Transverse colon (tissue), 4 donors: ENCODE measurements around the gene GRAMD1B. TPM values are rescaled to one million over a fixed set of nuclear protein-coding genes. Genes with fewer than 3 reads are reported as not detected.

Experiments
- DNase-seq: peaks from one replicate; pipeline ENCODE4 v3.0.0-alpha.2; 2019
- H3K27ac ChIP-seq, 4 donors: fragments of 200-600 bp; sonication (generic); 2 replicates each; pipeline ENCODE4 v1.5.1; 2016 to 2018; ENCODE audit warnings: inconsistent platforms in 4 of 4
- H3K27me3 ChIP-seq: fragments of 200-600 bp; sonication (generic); 2 replicates; pipeline ENCODE4 v1.5.1; 2017; ENCODE audit warnings: inconsistent platforms
- H3K36me3 ChIP-seq, 4 donors: fragments of 200-600 bp; sonication (generic); 2 replicates each; pipeline ENCODE4 v1.5.1; 2017 to 2019; ENCODE audit warnings: inconsistent platforms in 4 of 4
- H3K4me1 ChIP-seq, 4 donors: fragments of 200-600 bp; sonication (generic); 2 replicates each; pipeline ENCODE4 v1.5.1; 2017 to 2020; ENCODE audit warnings: inconsistent platforms in 4 of 4
- H3K4me3 ChIP-seq, 4 donors: fragments of 200-600 bp; sonication (generic); 1 replicate in 1 of 4; 2 replicates in 3 of 4; pipeline versions ENCODE4 v1.5.1 to v1.6.1; 2017 to 2019; ENCODE audit warnings: inconsistent platforms in 4 of 4
- H3K9me3 ChIP-seq, 2 donors: fragments of 200-600 bp; sonication (generic); 2 replicates each; pipeline ENCODE4 v1.5.1; 2017 to 2019; ENCODE audit warnings: inconsistent platforms in 2 of 2
- EP300 ChIP-seq: sonication (generic); formaldehyde crosslinking; IDR thresholded peaks from one replicate; pipeline ENCODE4 v1.6.1; 2017; ENCODE audit warnings: antibody characterized with exemption, low read depth
- POLR2A ChIP-seq: fragments of 450-650 bp; IDR thresholded peaks from one replicate; pipeline ENCODE4 v1.6.1; 2016; ENCODE audit warnings: antibody characterized with exemption, mild to moderate bottlenecking, moderate library complexity
- POLR2AphosphoS5 ChIP-seq, 3 donors: sonication (generic); formaldehyde crosslinking; IDR thresholded peaks; one replicate each; pipeline ENCODE4 v1.6.1; 2016; ENCODE audit warnings: antibody characterized with exemption in 3 of 3
- WGBS, 2 donors: methylation state at CpG; one replicate each; pipeline ENCODE4 v1.1.5; 2018; ENCODE audit warnings: low coverage in 1 of 2; 5-methylcytosine and 5-hydroxymethylcytosine counted together
- in situ Hi-C, 4 donors: fragments of 200-750 bp; cut with MboI; loops; one replicate each; pipeline versions ENCODE4 v1.15.0 to v1.15.1; 2017; ENCODE audit warnings: low sequenced_read_pairs in 3 of 4, low pct_ligation_motif_present in 1 of 4, low pct_unique_long_range_greater_than_20kb in 1 of 4
- intact Hi-C: fragments of 100-400 bp; cut with DNase I; formaldehyde crosslinking; loops from one replicate; pipeline ENCODE4 v1.15.1; 2023; ENCODE audit warnings: low total_unique reads
- small RNA-seq, 4 donors: library from RNA; depleted of rRNA; stranded (forward); fragments of <200 nt; gene quantifications; one replicate each; pipeline ENCODE3, GENCODE V24; 2016
- total RNA-seq, 4 donors: library from RNA; depleted of rRNA; stranded (reverse); fragments of >200 nt; gene quantifications; one replicate each; pipeline ENCODE4 v1.1.0, GENCODE V29; 2016
- TF ChIP-seq, protein P1 (sequence below), 5 experiments: fragments of 200-600 bp in 3 of 5; fragments of 450-650 bp in 2 of 5; sonication (generic) in 3 of 5; IDR thresholded peaks; 1 replicate in 2 of 5; 2 replicates in 3 of 5; pipeline ENCODE4 v1.5.1; 2016 to 2017; ENCODE audit warnings: antibody characterized with exemption in 5 of 5, inconsistent platforms in 3 of 5, mild to moderate bottlenecking in 2 of 5, moderate library complexity in 1 of 5

Gene GRAMD1B
- total RNA-seq, 4 donors from 2014 or later: 4.3 to 58.4 (median 9.9) TPM

DNA sequence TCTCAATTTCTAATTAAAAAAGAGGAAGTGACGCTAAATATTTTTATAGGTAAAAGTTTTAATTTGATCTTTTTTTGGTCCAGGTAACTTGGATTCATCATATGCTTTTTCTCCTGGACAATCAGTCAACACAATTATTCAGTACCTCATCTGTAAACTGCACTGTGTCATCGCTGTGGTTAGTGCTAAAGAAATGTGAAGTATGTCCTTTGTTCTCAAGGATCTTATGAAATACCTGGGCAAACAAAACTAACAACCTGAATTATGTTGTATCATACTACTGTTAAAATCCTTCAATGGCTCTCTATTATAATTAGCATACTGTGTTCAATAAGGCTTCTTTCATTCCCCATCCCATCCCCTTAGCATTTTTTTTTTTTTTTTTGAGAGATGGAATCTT lies 244.2 kb downstream of the GRAMD1B start:
- in situ Hi-C loops (no loop called here), intact Hi-C loops (no loop called here)
- no peak overlapping the region for H3K4me3 ChIP-seq
- no peak for DNase-seq
- no peak for TF ChIP-seq POLR2AphosphoS5 (IDR thresholded peaks at IDR 0.05)
- TF ChIP-seq POLR2A: no peak
- TF ChIP-seq EP300: no peak
- TF ChIP-seq, protein P1, sequence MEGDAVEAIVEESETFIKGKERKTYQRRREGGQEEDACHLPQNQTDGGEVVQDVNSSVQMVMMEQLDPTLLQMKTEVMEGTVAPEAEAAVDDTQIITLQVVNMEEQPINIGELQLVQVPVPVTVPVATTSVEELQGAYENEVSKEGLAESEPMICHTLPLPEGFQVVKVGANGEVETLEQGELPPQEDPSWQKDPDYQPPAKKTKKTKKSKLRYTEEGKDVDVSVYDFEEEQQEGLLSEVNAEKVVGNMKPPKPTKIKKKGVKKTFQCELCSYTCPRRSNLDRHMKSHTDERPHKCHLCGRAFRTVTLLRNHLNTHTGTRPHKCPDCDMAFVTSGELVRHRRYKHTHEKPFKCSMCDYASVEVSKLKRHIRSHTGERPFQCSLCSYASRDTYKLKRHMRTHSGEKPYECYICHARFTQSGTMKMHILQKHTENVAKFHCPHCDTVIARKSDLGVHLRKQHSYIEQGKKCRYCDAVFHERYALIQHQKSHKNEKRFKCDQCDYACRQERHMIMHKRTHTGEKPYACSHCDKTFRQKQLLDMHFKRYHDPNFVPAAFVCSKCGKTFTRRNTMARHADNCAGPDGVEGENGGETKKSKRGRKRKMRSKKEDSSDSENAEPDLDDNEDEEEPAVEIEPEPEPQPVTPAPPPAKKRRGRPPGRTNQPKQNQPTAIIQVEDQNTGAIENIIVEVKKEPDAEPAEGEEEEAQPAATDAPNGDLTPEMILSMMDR (IDR thresholded peaks at IDR 0.05): no peak
- WGBS, 2 donors: 64 to 81% methylated on average over 2 of the region's 2 CpGs
- no peaks in the 10 kb centered on the region for H3K9me3 ChIP-seq
- no peaks in the 10 kb centered on the region for H3K4me1 ChIP-seq
- H3K27me3 ChIP-seq: no peaks in the 10 kb centered on the region
- no peak overlapping the region for H3K27ac ChIP-seq
- no peaks in the 10 kb centered on the region for H3K36me3 ChIP-seq

Small RNA genes lying within 50 kb of the gene (small RNA-seq; reads per million reads assigned to genes)
- gene MIR4493: 0 reads per million in 4 donors

Other genes starting within 250 kb of the GRAMD1B start
- 10 to 100 TPM; 23.6 to 49.4 (median 38.0) TPM for gene CLMP, start 235.0 kb upstream of the GRAMD1B start, total RNA-seq
- 1 to 10 TPM in 1 of 4 donors, under 1 TPM in 3; 0.20 to 1.1 (median 0.58) TPM for gene SCN3B, start 224.4 kb downstream of the GRAMD1B start, total RNA-seq